Liver (tissue), 9 donors: ENCODE measurements around the gene DLEC1. TPM values are rescaled to one million over a fixed set of nuclear protein-coding genes. Genes with fewer than 3 reads are reported as not detected.

Source experiments
- DNase-seq: peaks from one replicate; pipeline ENCODE4 v3.0.0-alpha.2; 2017; ENCODE audit warnings: low spot score
- H3K27ac ChIP-seq, 2 donors: one replicate each; pipeline ENCODE4 v1.7.0; 2013; ENCODE audit warnings: inconsistent platforms in 2 of 2, low read length in 2 of 2, control low read depth in 1 of 2, low read depth in 1 of 2, mild to moderate bottlenecking in 1 of 2
- H3K27me3 ChIP-seq, 4 donors: one replicate each; pipeline versions ENCODE4 v1.6.1 to v1.7.0; 2013; ENCODE audit warnings: low read length in 3 of 4, inconsistent platforms in 1 of 4, mild to moderate bottlenecking in 1 of 4, moderate library complexity in 1 of 4; ENCODE audit not compliant: control insufficient read depth in 4 of 4, insufficient read depth in 4 of 4
- H3K36me3 ChIP-seq, 4 donors: one replicate each; pipeline versions ENCODE4 v1.6.1 to v1.7.0; 2013; ENCODE audit warnings: low read length in 3 of 4, mild to moderate bottlenecking in 3 of 4, low read depth in 1 of 4, moderate library complexity in 1 of 4; ENCODE audit not compliant: control insufficient read depth in 4 of 4, insufficient read depth in 3 of 4
- H3K4me1 ChIP-seq, 4 donors: one replicate each; pipeline versions ENCODE4 v1.6.1 to v1.7.0; 2013; ENCODE audit warnings: low read length in 3 of 4, mild to moderate bottlenecking in 3 of 4, moderate library complexity in 1 of 4; ENCODE audit not compliant: control insufficient read depth in 4 of 4, insufficient read depth in 4 of 4
- H3K4me3 ChIP-seq, 3 donors: one replicate each; pipeline versions ENCODE4 v1.6.1 to v1.7.0; 2013; ENCODE audit warnings: low read length in 3 of 3, control low read depth in 1 of 3, low read depth in 1 of 3, mild to moderate bottlenecking in 1 of 3
- H3K9ac ChIP-seq, 2 donors: one replicate each; pipeline ENCODE4 v1.7.0; 2013; ENCODE audit warnings: low read length in 2 of 2, mild to moderate bottlenecking in 2 of 2, moderate library complexity in 2 of 2, control low read depth in 1 of 2, low read depth in 1 of 2
- H3K9me3 ChIP-seq, 4 donors: one replicate each; pipeline versions ENCODE4 v1.6.1 to v1.7.0; 2013; ENCODE audit warnings: low read length in 3 of 4; ENCODE audit not compliant: control insufficient read depth in 4 of 4
- EGR1 ChIP-seq, 2 donors: IDR thresholded peaks; 2 replicates each; pipeline ENCODE4 v1.6.1; 2016 to 2018; ENCODE audit warnings: antibody characterized with exemption in 2 of 2, low read depth in 2 of 2
- GABPA ChIP-seq, 2 donors: IDR thresholded peaks in 1 of 2; conservative IDR thresholded peaks in 1 of 2; 2 replicates each; pipeline ENCODE4 v1.6.1; 2016; ENCODE audit warnings: antibody characterized with exemption in 2 of 2, mild to moderate bottlenecking in 1 of 2, moderate library complexity in 1 of 2
- HNF4A ChIP-seq, 2 donors: conservative IDR thresholded peaks; 2 replicates each; pipeline ENCODE4 v1.6.1; 2016; ENCODE audit warnings: antibody characterized with exemption in 2 of 2, mild to moderate bottlenecking in 2 of 2
- HNF4G ChIP-seq: IDR thresholded peaks from 2 replicates; pipeline ENCODE4 v1.6.1; 2016; ENCODE audit warnings: antibody characterized with exemption
- NR2F2 ChIP-seq: IDR thresholded peaks from 2 replicates; pipeline ENCODE4 v1.6.1; 2016; ENCODE audit warnings: antibody characterized with exemption
- RAD21 ChIP-seq, 2 donors: IDR thresholded peaks; 2 replicates each; pipeline ENCODE4 v1.6.1; 2016; ENCODE audit warnings: antibody characterized with exemption in 2 of 2, mild to moderate bottlenecking in 2 of 2
- RXRA ChIP-seq, 2 donors: IDR thresholded peaks; 2 replicates each; pipeline ENCODE4 v1.6.1; 2017 to 2018; ENCODE audit warnings: antibody characterized with exemption in 2 of 2, mild to moderate bottlenecking in 1 of 2
- TAF1 ChIP-seq: conservative IDR thresholded peaks from 2 replicates; pipeline ENCODE4 v1.6.1; 2016; ENCODE audit warnings: antibody characterized with exemption, mild to moderate bottlenecking
- YY1 ChIP-seq: IDR thresholded peaks from 2 replicates; pipeline ENCODE4 v1.6.1; 2016; ENCODE audit warnings: antibody characterized with exemption, mild to moderate bottlenecking
- WGBS: extraction: QIAGEN DNeasy Blood & Tissue Kit; methylation state at CpG from one replicate; pipeline ENCODE4 v1.1.7; 2013; 5-methylcytosine and 5-hydroxymethylcytosine counted together
- polyA plus RNA-seq, 2 donors: library from polyadenylated mRNA; stranded (reverse) in 1 of 2; unstranded in 1 of 2; fragments of 200-250 nt in 1 of 2; fragments of >200 nt in 1 of 2; fragmentation: Nextera tagmentation in 1 of 2; extraction: Ambion mirVana in 1 of 2; gene quantifications; one replicate each; pipeline versions ENCODE4 v1.2.1 to v1.2.3, GENCODE V29; 2013 to 2015
- total RNA-seq, 2 donors: library from RNA; depleted of rRNA; stranded (reverse); fragments of >200 nt; gene quantifications; one replicate each; pipeline ENCODE4 v1.2.3, GENCODE V29; 2014
- TF ChIP-seq, protein P1 (sequence below): IDR thresholded peaks from 2 replicates; pipeline ENCODE4 v1.6.1; 2016; ENCODE audit warnings: antibody characterized with exemption
- TF ChIP-seq, protein P2 (sequence below): IDR thresholded peaks from 2 replicates; pipeline ENCODE4 v1.6.1; 2016; ENCODE audit warnings: antibody characterized with exemption
- TF ChIP-seq, protein P3 (sequence below): IDR thresholded peaks from 2 replicates; pipeline ENCODE4 v1.6.1; 2016; ENCODE audit warnings: antibody characterized with exemption, mild to moderate bottlenecking
- TF ChIP-seq, protein P4 (sequence below): IDR thresholded peaks from 2 replicates; pipeline ENCODE4 v1.6.1; 2016; ENCODE audit warnings: antibody characterized with exemption
- donor health status: healthy.
- donor health status: healthy.
- donor health status: healthy.
- donor health status: healthy.
- donor health status: healthy.

DLEC1 gene
- total and polyA plus RNA-seq, 4 donors = 0.09 to 0.63 (median 0.30) TPM

DNA sequence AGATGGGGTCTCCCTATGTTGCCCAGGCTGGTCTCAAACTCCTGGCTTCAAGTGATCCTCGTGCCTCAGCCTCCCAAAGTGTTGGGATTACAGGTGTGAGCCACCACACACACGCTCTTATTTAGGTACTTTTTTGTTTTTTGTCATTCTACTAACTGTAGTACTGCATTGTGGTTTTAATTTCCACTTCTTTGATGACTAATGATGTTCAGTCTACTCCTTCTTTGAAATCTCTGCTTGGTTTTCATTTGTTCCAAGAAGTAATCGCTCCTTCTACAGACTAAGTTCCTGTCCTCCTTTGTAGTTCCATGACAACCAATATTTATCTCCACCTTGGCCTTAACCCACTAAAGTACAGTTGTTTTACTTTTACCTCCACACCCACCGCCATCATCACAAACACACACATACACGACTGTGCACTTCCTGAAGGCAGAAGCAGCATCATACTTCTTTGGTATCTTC is 529 bp upstream of the DLEC1 start:
- H3K4me3 ChIP-seq = no peak overlapping the region
- no peaks in the 10 kb centered on the region for H3K9me3 ChIP-seq
- TF ChIP-seq GABPA (IDR thresholded peaks at IDR 0.05 in 1 of 2, conservative IDR thresholded peaks at IDR 0.05 in 1 of 2) (no peak), TAF1 (no peak), RXRA (IDR thresholded peaks at IDR 0.05) (no peak), EGR1 (IDR thresholded peaks at IDR 0.05; ENCODE audit: low read depth in 2 of 2) (no peak), RAD21 (IDR thresholded peaks at IDR 0.05) (no peak), YY1 (no peak)
- TF ChIP-seq, protein P1, sequence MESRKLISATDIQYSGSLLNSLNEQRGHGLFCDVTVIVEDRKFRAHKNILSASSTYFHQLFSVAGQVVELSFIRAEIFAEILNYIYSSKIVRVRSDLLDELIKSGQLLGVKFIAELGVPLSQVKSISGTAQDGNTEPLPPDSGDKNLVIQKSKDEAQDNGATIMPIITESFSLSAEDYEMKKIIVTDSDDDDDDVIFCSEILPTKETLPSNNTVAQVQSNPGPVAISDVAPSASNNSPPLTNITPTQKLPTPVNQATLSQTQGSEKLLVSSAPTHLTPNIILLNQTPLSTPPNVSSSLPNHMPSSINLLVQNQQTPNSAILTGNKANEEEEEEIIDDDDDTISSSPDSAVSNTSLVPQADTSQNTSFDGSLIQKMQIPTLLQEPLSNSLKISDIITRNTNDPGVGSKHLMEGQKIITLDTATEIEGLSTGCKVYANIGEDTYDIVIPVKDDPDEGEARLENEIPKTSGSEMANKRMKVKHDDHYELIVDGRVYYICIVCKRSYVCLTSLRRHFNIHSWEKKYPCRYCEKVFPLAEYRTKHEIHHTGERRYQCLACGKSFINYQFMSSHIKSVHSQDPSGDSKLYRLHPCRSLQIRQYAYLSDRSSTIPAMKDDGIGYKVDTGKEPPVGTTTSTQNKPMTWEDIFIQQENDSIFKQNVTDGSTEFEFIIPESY = no peak
- TF ChIP-seq, protein P2, sequence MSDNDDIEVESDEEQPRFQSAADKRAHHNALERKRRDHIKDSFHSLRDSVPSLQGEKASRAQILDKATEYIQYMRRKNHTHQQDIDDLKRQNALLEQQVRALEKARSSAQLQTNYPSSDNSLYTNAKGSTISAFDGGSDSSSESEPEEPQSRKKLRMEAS = no peak
- TF ChIP-seq, protein P3, sequence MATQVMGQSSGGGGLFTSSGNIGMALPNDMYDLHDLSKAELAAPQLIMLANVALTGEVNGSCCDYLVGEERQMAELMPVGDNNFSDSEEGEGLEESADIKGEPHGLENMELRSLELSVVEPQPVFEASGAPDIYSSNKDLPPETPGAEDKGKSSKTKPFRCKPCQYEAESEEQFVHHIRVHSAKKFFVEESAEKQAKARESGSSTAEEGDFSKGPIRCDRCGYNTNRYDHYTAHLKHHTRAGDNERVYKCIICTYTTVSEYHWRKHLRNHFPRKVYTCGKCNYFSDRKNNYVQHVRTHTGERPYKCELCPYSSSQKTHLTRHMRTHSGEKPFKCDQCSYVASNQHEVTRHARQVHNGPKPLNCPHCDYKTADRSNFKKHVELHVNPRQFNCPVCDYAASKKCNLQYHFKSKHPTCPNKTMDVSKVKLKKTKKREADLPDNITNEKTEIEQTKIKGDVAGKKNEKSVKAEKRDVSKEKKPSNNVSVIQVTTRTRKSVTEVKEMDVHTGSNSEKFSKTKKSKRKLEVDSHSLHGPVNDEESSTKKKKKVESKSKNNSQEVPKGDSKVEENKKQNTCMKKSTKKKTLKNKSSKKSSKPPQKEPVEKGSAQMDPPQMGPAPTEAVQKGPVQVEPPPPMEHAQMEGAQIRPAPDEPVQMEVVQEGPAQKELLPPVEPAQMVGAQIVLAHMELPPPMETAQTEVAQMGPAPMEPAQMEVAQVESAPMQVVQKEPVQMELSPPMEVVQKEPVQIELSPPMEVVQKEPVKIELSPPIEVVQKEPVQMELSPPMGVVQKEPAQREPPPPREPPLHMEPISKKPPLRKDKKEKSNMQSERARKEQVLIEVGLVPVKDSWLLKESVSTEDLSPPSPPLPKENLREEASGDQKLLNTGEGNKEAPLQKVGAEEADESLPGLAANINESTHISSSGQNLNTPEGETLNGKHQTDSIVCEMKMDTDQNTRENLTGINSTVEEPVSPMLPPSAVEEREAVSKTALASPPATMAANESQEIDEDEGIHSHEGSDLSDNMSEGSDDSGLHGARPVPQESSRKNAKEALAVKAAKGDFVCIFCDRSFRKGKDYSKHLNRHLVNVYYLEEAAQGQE = no peak
- WGBS = 84% methylated on average over 5 of the region's 5 CpGs
- no peaks in the 10 kb centered on the region for H3K36me3 ChIP-seq
- H3K27ac ChIP-seq = no peak overlapping the region
- no peak overlapping the region for H3K9ac ChIP-seq
- no peaks in the 10 kb centered on the region for H3K27me3 ChIP-seq
- peaks cover 0 to 8% (median 4%) of the 10 kb centered on the region in 4 donors for H3K4me1 ChIP-seq
- DNase-seq = no peak

DNA sequence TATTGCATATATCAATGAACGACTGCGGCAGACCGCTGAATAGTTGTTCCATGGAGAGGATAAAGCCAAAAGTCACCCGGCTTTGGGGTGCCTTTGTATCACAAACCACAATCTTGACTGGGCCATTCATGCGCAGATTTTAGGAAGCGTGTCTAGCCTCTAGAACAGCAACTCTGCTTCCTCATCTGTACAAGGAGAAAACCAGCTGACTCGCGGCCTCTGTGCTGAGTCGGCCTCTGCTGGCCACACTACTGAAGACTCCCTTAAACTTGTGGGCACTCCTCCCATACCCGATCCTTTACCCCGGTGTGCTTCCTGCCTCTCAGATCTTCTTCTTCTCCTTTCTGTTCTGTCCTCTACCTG is 872 bp downstream of the DLEC1 start:
- 34% methylated on average over 11 of the region's 11 CpGs for WGBS
- no peaks in the 10 kb centered on the region for H3K9me3 ChIP-seq
- no peaks in the 10 kb centered on the region for H3K27me3 ChIP-seq
- peaks cover 0 to 8% (median 4%) of the 10 kb centered on the region in 4 donors for H3K4me1 ChIP-seq
- DNase-seq = no peak
- H3K9ac ChIP-seq = no peak overlapping the region
- no peak overlapping the region for H3K27ac ChIP-seq
- H3K4me3 ChIP-seq = no peak overlapping the region
- TF ChIP-seq EGR1 (IDR thresholded peaks at IDR 0.05; ENCODE audit: low read depth in 2 of 2) (no peak), RXRA (IDR thresholded peaks at IDR 0.05) (no peak), RAD21 (IDR thresholded peaks at IDR 0.05) (peak; percentile 44 to 49), HNF4A (conservative IDR thresholded peaks at IDR 0.05) (no peak), HNF4G (no peak), NR2F2 (no peak)
- TF ChIP-seq, protein P4, sequence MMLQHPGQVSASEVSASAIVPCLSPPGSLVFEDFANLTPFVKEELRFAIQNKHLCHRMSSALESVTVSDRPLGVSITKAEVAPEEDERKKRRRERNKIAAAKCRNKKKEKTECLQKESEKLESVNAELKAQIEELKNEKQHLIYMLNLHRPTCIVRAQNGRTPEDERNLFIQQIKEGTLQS = no peak
- TF ChIP-seq, protein P2 = no peak
- no peaks in the 10 kb centered on the region for H3K36me3 ChIP-seq
